ENCODE results near the gene UBC. TPM values are rescaled to one million over a fixed set of nuclear protein-coding genes. Genes with fewer than 3 reads are reported as not detected.
A peak's percentile ranks its signal among the peaks of the same experiment; 100 is the strongest.

Gene UBC
- total RNA-seq, 1 donor from 2014 or later = 847 TPM

- H3K4me1 Mint-ChIP-seq = no peaks in the 10 kb centered on the region
- no peaks in the 10 kb centered on the region for H3K27me3 Mint-ChIP-seq
- H3K36me3 Mint-ChIP-seq (ENCODE audit: low read depth) = peaks cover 80% of the 10 kb centered on the region
- DNase-seq (no peak), ATAC-seq (ENCODE audit: low read depth) (no peak)
- no peak overlapping the region for H3K4me3 Mint-ChIP-seq
- TF ChIP-seq CTCF (IDR thresholded peaks at IDR 0.05) = no peak
- intact Hi-C loops (cut with micrococcal nuclease) = no loop called here
- no peak overlapping the region for H3K27ac Mint-ChIP-seq
- POLR2A ChIA-PET = no interaction called here
- CTCF ChIA-PET = no interaction called here
- H3K9me3 Mint-ChIP-seq = no peaks in the 10 kb centered on the region
Measured at GRCh38 chr12:124947561-124948398, 33.3 kb upstream of the UBC start.

GRCh38 chr12:124947013-124947412 lies 32.6 kb upstream of the UBC start:
- no peaks in the 10 kb centered on the region for H3K4me1 Mint-ChIP-seq
- no peaks in the 10 kb centered on the region for H3K27me3 Mint-ChIP-seq
- ChIA-PET POLR2A (no interaction called here), CTCF (no interaction called here)
- H3K27ac Mint-ChIP-seq = no peak overlapping the region
- H3K36me3 Mint-ChIP-seq (ENCODE audit: low read depth) = peaks cover 77% of the 10 kb centered on the region
- TF ChIP-seq CTCF (IDR thresholded peaks at IDR 0.05) = no peak
- ATAC-seq (ENCODE audit: low read depth) (no peak), DNase-seq (no peak)
- intact Hi-C loops (cut with micrococcal nuclease) = no loop called here
- H3K9me3 Mint-ChIP-seq = no peaks in the 10 kb centered on the region
- no peak overlapping the region for H3K4me3 Mint-ChIP-seq

- Mint-ChIP-seq H3K4me1 (no peaks in the 10 kb centered on the region), H3K36me3 (ENCODE audit: low read depth) (peaks cover 71% of the 10 kb centered on the region), H3K27ac (no peak overlapping the region), H3K27me3 (no peaks in the 10 kb centered on the region), H3K4me3 (no peak overlapping the region), H3K9me3 (no peaks in the 10 kb centered on the region)
- ATAC-seq (ENCODE audit: low read depth) (no peak), DNase-seq (no peak)
- ChIA-PET POLR2A (no interaction called here), CTCF (no interaction called here)
- TF ChIP-seq CTCF (IDR thresholded peaks at IDR 0.05) = no peak
- intact Hi-C loops (cut with micrococcal nuclease) = no loop called here
Measured at GRCh38 chr12:124946447-124946793, 32.0 kb upstream of the UBC start.

DNA sequence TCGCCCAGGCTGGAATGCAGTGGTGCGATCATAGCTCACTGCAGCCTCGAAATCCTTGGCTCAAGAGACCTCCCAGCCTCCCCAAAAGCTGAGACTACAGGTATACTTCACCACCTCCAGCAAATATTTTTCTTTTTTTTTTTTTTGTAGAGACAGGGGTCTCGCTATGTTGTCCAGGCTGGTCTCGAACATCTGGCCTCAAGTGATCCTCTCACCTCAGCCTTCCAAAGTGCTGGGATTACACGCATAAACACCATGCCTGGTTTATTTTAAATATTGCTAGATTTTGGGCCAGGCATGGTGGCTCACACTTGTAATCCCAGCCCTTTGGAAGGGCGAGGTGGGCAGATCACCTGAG lies 26.7 kb upstream of the UBC start:
- TF ChIP-seq CTCF (IDR thresholded peaks at IDR 0.05) = no peak
- POLR2A ChIA-PET = interaction anchor here (0.7 to 11.1 kb wide), 6 partner anchors 11 to 88 kb away, joined by 3 to 590 read pairs (median 6); partner anchors contain the start of genes BRI3BP and UBC

DNA sequence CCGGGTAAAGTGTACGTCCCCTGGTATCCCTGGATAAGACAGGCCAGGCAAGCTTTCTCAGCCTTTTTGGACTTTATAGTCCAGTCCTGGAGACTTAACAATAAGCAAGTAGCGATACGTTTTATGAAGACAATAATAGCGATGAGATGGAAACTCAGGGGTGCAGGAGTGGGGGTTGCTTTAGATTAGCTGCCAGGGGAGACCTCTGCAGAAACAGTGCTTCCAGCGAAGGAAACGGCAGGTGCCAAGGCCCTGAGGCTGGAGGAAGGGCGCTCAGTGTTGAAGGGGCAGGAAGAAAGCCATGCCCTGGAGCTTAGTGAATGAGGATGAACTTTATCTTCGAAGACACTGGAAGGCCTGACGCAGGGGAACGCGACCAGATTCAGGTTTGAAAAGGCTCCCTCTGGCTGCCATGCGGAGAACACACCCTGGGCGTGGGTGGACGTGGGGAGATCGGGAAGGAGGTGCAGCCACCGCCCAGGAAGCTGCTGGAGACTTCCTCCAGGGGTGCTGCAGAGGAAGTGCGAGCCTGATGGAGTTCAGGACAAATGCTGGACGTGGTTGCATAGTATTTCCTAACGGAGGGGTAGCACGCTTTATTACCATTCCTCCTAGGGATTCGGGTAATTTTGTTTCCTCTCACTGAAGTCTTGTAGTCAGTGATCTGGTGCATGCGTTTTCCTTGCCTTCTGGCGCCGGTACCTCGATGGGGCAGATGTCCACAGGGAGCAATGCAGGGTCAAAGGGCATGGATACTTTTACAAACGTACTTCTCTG lies 26.1 kb upstream of the UBC start:
- intact Hi-C loops (cut with micrococcal nuclease) = loop anchor here (1.0 kb wide), 3 partner anchors 34 to 904 kb away; partner anchors contain the start of gene DHX37
- ChIA-PET POLR2A (interaction anchor here (0.5 to 11.1 kb wide), 9 partner anchors 10 to 89 kb away, joined by 3 to 590 read pairs (median 4); partner anchors contain the start of genes BRI3BP, SCARB1 and UBC), CTCF (interaction anchor here (0.7 to 7.3 kb wide), 11 partner anchors 13 to 169 kb away, joined by 3 to 177 read pairs (median 5); partner anchors contain the start of gene UBC)
- ATAC-seq (ENCODE audit: low read depth) (peak; percentile 60), DNase-seq (peak; percentile 62)
- H3K36me3 Mint-ChIP-seq (ENCODE audit: low read depth) = peaks cover 21% of the 10 kb centered on the region
- H3K4me1 Mint-ChIP-seq = peaks cover 15% of the 10 kb centered on the region
- no peaks in the 10 kb centered on the region for H3K27me3 Mint-ChIP-seq
- TF ChIP-seq CTCF (IDR thresholded peaks at IDR 0.05) = no peak
- H3K9me3 Mint-ChIP-seq = no peaks in the 10 kb centered on the region
- H3K4me3 Mint-ChIP-seq = no peak overlapping the region
- H3K27ac Mint-ChIP-seq = no peak overlapping the region

More for the DNA sequence above, 26.7 kb upstream of the UBC start:
- ATAC-seq (ENCODE audit: low read depth) = no peak
- no peak overlapping the region for H3K4me3 Mint-ChIP-seq
- no peak for DNase-seq
- intact Hi-C loops (cut with micrococcal nuclease) = no loop called here
- CTCF ChIA-PET = interaction anchor here (1.0 to 7.3 kb wide), 6 partner anchors 14 to 170 kb away, joined by 3 to 177 read pairs (median 27); partner anchors contain the start of gene UBC
- H3K9me3 Mint-ChIP-seq = no peaks in the 10 kb centered on the region
- no peaks in the 10 kb centered on the region for H3K27me3 Mint-ChIP-seq
- H3K4me1 Mint-ChIP-seq = peaks cover 15% of the 10 kb centered on the region
- H3K36me3 Mint-ChIP-seq (ENCODE audit: low read depth) = peaks cover 27% of the 10 kb centered on the region
- H3K27ac Mint-ChIP-seq = no peak overlapping the region

Data from activated B cell treated with CpG ODN at 0.5 μM for 24 hours (primary cell).